ENCODE measurements around the gene SHISA4.

- TF ChIP-seq CTCF (IDR thresholded peaks at IDR 0.05; ENCODE audit: low read length) (no peak), EZH2 (optimal IDR thresholded peaks at IDR 0.05; ENCODE audit: low read depth, low read length) (no peak), EZH2phosphoT487 (IDR thresholded peaks at IDR 0.05; ENCODE audit: low read length) (no peak)
Measured at GRCh38 chr1:201916649-201917249, 28.1 kb downstream of the SHISA4 start.

Data from MM.1S (cell line).